DOHH2 (cell line): Measurements from ENCODE around the gene IGF2BP3.

Source experiments
- EZH2phosphoT487 ChIP-seq: fragments of 200-600 bp; sonication (generic); IDR thresholded peaks from 2 replicates; pipeline ENCODE4 v1.6.1; 2017; ENCODE audit warnings: borderline replicate concordance, mild to moderate bottlenecking, antibody characterized with exemption, low read length, moderate library complexity, mixed read lengths
- TF ChIP-seq, protein P1 (sequence below): fragments of 200-600 bp; sonication (generic); IDR thresholded peaks from one replicate; pipeline ENCODE4 v1.5.1; 2014; ENCODE audit warnings: antibody characterized with exemption, mild to moderate bottlenecking, low read depth, low read length; ENCODE audit not compliant: poor library complexity, severe bottlenecking

DNA sequence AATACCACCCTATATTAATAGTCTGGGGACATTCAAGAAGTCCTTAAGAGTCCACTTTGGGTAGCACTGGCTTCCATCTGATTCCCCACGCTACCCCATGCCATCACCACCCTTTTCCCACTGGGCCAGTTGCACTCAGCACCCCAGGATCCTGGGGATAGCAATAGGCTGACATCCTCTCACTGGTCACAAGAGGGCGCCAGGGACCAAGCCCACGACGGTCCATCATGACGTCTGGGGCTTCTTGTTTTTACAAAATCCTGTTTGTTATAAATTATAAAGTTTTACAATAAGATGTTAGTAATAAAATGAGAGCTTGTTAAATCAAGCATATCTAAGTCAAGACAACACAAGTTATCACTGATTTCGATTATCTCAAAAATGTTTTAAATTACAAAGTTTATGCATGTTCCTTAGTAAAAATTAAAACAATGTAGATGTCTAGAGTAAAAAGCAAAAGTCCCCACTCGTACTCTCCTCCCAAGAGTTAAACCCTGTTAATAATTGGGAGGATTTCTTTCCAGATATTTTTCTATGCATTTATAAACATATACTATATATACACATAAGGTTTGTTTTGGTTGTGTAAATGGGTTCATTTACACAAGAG lies 208.3 kb downstream of the IGF2BP3 start:
- TF ChIP-seq, protein P1, sequence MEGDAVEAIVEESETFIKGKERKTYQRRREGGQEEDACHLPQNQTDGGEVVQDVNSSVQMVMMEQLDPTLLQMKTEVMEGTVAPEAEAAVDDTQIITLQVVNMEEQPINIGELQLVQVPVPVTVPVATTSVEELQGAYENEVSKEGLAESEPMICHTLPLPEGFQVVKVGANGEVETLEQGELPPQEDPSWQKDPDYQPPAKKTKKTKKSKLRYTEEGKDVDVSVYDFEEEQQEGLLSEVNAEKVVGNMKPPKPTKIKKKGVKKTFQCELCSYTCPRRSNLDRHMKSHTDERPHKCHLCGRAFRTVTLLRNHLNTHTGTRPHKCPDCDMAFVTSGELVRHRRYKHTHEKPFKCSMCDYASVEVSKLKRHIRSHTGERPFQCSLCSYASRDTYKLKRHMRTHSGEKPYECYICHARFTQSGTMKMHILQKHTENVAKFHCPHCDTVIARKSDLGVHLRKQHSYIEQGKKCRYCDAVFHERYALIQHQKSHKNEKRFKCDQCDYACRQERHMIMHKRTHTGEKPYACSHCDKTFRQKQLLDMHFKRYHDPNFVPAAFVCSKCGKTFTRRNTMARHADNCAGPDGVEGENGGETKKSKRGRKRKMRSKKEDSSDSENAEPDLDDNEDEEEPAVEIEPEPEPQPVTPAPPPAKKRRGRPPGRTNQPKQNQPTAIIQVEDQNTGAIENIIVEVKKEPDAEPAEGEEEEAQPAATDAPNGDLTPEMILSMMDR: peak; percentile 90
- TF ChIP-seq EZH2phosphoT487: no peak
